ELR (cell line): ENCODE results near the gene DNAH17.
A peak's percentile ranks its signal among the peaks of the same experiment; 100 is the strongest.

Source experiments
- DNase-seq: peaks from one replicate; pipeline ENCODE4 v3.0.0-alpha.2; 2015; ENCODE audit warnings: low read depth

Gene DNAH17

GRCh38 chr17:78602246-78602645 lies 25.1 kb upstream of the DNAH17 start:
- DNase-seq: no peak

- DNase-seq: no peak
These were observed 24.5 kb upstream of the DNAH17 start for GRCh38 chr17:78601577-78602190.

DNA sequence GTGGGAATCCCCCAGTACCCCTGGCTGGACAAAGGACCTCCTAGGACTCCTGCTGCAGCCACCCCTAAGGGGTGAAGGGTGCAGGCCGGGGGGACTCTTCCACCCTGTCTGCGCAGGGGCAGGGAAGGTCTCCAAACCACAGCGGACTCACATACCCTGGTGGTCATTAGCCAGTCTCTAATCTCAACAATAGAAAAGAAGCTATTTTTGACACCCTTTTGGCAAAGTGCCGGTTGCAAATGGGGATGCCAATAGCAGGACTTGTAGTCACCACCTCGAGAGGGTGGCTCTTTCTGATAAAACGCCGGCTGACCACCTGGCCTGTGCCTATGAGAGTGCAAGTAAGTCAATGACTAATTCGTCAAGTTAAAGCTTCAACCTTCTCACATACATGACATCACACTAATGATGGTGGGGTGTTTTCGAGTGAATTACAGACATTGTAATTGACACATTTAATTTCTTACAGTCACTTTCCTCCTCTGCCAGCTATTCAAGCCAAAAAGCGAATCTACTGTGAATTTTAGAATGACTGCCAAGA lies 23.1 kb upstream of the DNAH17 start:
- DNase-seq: no peak

DNA sequence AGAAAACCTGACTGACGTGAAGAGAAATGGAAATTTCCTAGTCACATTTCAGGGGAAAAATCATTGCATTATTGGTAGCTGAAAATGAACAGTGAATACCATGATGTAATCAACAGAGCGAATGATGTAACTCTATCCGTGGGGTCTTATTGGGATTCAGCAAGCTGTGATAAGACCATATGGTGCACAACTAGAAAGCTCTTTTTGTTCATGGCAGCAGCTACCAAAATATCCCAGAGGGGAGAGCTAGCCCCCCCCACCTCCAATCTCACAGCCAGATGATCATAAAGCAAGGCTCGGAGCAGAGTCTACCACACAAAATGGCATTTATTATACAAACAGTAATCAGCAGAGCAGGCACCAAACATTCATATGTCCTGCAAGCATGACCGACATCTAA lies 22.2 kb upstream of the DNAH17 start:
- no peak for DNase-seq

- peak; percentile 47 for DNase-seq
These were observed 20.8 kb upstream of the DNAH17 start for GRCh38 chr17:78598013-78598471.

- DNase-seq: no peak
These were observed 19.9 kb upstream of the DNAH17 start for GRCh38 chr17:78596871-78597764.

- DNase-seq: no peak
These were observed 18.1 kb upstream of the DNAH17 start for GRCh38 chr17:78595135-78595810.

DNA sequence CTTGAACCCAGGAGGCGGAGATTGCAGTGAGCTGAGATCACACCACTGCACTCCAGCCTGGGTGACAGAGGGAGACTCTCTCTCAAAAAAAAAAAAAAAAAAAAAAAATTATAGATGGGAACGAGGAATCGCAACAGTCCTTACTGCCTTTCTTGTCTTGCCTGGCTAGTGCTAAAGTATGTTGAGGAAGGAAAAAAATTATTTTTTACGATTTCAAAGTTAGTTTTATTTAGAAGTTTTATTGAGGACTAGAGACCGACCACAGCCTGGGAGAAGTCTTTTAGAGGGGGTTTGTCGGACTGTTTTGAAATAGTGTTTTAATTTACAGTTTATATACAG lies 15.8 kb upstream of the DNAH17 start:
- no peak for DNase-seq

DNA sequence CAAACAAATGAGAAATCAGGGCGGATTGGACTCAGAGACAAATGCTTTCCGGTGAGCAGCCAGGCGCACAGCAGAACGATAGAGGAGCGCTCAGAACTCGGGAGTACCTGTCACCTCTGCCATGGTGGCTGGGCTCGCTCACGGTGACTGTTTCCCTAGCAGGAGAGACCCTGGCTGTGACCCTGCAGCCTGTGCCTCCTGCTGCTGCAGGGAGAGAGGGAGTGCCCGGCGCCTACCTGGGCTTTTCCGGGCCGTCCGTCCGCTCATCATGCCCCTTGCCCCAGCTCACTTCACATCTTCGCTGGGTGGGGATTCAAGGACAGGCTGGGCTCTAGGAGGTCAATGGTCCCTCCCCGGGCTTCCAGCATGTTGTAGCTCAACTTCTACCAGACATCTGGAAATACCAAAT lies 14.1 kb upstream of the DNAH17 start:
- DNase-seq: no peak

GRCh38 chr17:78589885-78590284 lies 12.7 kb upstream of the DNAH17 start:
- DNase-seq: no peak

GRCh38 chr17:78589031-78589675 lies 12.0 kb upstream of the DNAH17 start:
- no peak for DNase-seq

GRCh38 chr17:78588258-78589030 lies 11.2 kb upstream of the DNAH17 start:
- DNase-seq: no peak

- no peak for DNase-seq
These were observed 7.9 kb upstream of the DNAH17 start for GRCh38 chr17:78585006-78585630.

- DNase-seq: peak; percentile 43
These were observed 5.9 kb upstream of the DNAH17 start for GRCh38 chr17:78583091-78583490.

DNA sequence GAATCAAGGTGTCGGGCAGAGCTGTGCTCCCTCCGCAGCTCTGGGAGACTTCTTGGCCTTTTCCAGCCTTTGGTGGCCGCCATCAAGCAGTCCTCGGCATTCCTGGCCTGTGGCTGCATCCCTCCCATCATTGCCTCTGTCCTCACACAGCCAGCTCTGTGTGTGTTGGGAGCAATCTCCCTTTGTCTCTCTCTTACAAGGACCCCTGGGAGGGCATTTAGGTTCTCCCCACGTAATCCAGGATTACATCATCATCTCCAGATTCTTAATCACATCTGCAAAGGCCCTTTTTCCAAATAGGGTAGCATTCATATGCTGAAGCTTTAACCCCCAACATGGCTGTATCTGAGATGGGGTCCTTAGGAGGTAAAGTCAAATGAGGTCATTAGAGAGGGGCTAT lies 4.1 kb upstream of the DNAH17 start:
- no peak for DNase-seq

DNA sequence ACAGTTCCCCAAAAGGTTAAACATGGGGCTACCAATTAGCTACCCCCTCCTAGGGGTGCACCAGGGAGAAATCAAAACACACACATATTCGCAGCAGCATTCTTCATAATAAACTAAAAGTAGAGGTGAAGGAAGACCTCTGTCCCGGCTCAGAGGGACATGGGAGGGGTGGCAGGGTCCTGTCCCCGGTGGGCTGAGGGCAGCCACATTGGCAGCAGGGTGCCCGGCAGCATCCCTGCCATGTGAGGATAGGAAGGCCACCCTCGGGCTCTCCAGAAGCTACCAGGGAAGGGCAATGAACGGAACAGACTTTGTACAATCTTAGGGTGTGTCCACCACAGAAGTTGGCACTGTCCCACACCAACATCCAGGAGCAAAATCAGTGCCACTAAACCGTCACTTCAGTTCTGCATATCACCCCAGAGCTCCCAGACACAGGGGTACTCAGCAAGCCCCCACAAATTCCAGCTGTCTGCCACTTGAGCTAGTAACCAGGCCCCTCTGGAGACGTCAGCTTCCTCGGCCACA lies 3.1 kb upstream of the DNAH17 start:
- no peak for DNase-seq

DNA sequence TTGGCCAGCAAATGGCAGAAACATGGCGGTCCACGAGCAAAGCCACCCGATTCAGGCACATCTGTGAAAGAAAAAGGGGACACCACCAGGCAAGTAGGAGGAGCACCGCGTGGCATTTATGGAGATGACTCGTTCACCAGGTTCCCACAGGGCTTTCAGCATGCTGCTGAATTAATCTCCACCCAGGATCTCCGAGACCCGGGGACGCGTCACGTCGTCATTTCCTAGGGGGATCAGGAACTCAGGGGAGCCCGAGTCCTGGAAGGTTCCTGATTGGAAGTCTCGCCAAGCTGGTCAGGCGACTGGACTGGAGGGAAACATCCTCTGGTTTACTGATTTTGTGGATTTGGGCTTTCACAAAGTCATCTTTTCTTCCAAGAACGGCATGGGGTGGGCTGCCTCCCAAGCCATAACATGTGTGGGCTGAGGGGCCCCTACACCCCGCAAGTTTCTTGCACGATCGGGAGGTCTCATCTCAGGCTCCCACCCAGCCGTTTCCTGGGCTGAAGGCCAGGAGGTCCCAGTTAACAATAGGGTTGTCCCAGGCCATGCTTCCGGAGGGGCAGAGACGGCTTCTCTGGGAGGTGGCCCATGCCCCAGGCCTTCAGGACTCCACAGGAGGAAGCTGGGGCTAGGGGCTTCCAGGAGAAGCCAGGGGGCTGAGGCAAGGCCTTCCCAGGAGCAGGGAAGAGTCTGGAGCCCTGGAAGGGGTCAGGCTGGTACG lies 645 bp downstream of the DNAH17 start:
- no peak for DNase-seq

GRCh38 chr17:78575899-78576298 lies 1.3 kb downstream of the DNAH17 start:
- DNase-seq: no peak

- no peak for DNase-seq
These were observed 1.9 kb downstream of the DNAH17 start for GRCh38 chr17:78575340-78575739.

DNA sequence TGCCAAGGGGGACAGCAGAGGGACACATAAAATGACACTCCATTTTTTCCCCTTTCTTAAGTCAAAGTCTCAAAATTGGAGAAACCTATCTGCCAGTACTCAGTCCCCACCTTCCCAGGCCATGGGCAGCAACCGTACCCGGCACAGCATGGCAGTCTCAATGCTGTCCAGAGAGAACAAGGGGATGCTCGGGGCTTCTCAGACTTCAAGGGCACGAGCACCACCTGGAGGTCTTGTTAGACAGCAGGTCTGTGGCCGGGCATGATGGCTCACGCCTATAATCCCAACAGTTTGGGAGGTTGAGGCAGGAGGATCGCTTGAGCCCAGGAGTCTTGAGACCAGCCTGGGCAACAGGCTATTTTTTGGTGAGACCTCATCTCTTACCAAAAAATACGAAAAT lies 3.2 kb downstream of the DNAH17 start:
- DNase-seq: peak; percentile 50
